ENCODE data around the gene ANKRD66.

ANKRD66 gene

GRCh38 chr6:46792635-46793034, 45.9 kb downstream of the ANKRD66 start:
- DNase-seq = no peak

GRCh38 chr6:46793138-46793537, 46.4 kb downstream of the ANKRD66 start, which contains the start of gene MEP1A:
Gene MEP1A (plus strand): TSS chr6:46793389. CDS start chr6:46793399, 10 bp downstream.
- no peak for DNase-seq

GRCh38 chr6:46794068-46794467, 47.3 kb downstream of the ANKRD66 start:
- no peak for DNase-seq

GRCh38 chr6:46795816-46796215, 49.1 kb downstream of the ANKRD66 start:
- DNase-seq = no peak

- DNase-seq = no peak
Observed at GRCh38 chr6:46796848-46797580, 50.3 kb downstream of the ANKRD66 start.

- no peak for DNase-seq
Observed at GRCh38 chr6:46799657-46800056, 52.9 kb downstream of the ANKRD66 start.

GRCh38 chr6:46808806-46809205, 62.1 kb downstream of the ANKRD66 start:
- DNase-seq = no peak
